GM12878 (cell line): ENCODE data around the gene FOXO3. TPM values are rescaled to one million over a fixed set of nuclear protein-coding genes. Genes with fewer than 3 reads are reported as not detected.

Source experiments
- ATAC-seq: fragments of 200-7000 bp; cut with Tn5 transposase; 3 replicates; pipeline ENCODE4 v1.9.1; 2020; ENCODE audit warnings: mild to moderate bottlenecking, moderate library complexity
- BruUV-seq: library from RNA; stranded (reverse); fragments of 400-500 nt; replicated peaks from 2 replicates; lab custom pipeline; 2021; lab: Mats Ljungman, UMichigan
- CTCF ChIA-PET: fragments of 300-600 bp; sonication (Branson Sonifier 250); formaldehyde crosslinking; extraction: SDS; loops from one replicate; lab custom pipeline; 2021; ENCODE audit warnings: inconsistent platforms; lab: Yijun Ruan, JAX
- POLR2A ChIA-PET: fragments of 350-600 bp; formaldehyde crosslinking; extraction: SDS; loops from one replicate; lab custom pipeline; 2021; ENCODE audit warnings: inconsistent platforms; lab: Charles Lee
- RAD21 ChIA-PET: fragments of 300-600 bp; sonication (Branson Sonifier 250); formaldehyde crosslinking; loops from one replicate; lab custom pipeline; 2023; ENCODE audit warnings: antibody characterized with exemption; ENCODE audit not compliant: unreplicated experiment; lab: Charles Lee
- SMC1A ChIA-PET: fragments of 300-600 bp; sonication (Branson Sonifier 250); formaldehyde crosslinking; loops from one replicate; lab custom pipeline; 2023; ENCODE audit not compliant: unreplicated experiment, uncharacterized antibody; lab: Charles Lee
- DNase-seq: peaks from one replicate; pipeline ENCODE4 v3.0.0-alpha.2; 2011; ENCODE audit warnings: low read depth, low spot score
- FAIRE-seq: peaks from 3 replicates; lab custom pipeline; 2011; peaks lifted over from hg19 to GRCh38; lab: Jason Lieb, UNC
- H2AFZ ChIP-seq: 2 replicates; pipeline ENCODE4 v1.6.0; 2011; ENCODE audit warnings: low read depth, low read length, control low read depth; ENCODE audit not compliant: control insufficient read depth
- H3K27ac ChIP-seq: 2 replicates; pipeline ENCODE4 v1.5.1; 2011; ENCODE audit warnings: control low read depth; ENCODE audit not compliant: control insufficient read depth, insufficient read depth
- H3K27me3 ChIP-seq, 2 experiments: replicated peaks in 1 of 2; 2 replicates each; pipeline versions ENCODE4 v1.6.0 to v1.6.1; 2011; ENCODE audit warnings: low read length in 1 of 2; ENCODE audit not compliant: control insufficient read depth in 2 of 2, insufficient read depth in 2 of 2
- H3K36me3 ChIP-seq, 2 experiments: 2 replicates each; pipeline ENCODE4 v1.5.1; 2011; ENCODE audit warnings: low read length in 1 of 2; ENCODE audit not compliant: control insufficient read depth in 2 of 2, insufficient read depth in 2 of 2
- H3K4me1 ChIP-seq: 2 replicates; pipeline ENCODE4 v1.6.1; 2011; ENCODE audit warnings: mild to moderate bottlenecking, low read length, moderate library complexity, mixed read lengths; ENCODE audit not compliant: control insufficient read depth, insufficient read depth
- H3K4me2 ChIP-seq: 2 replicates; pipeline ENCODE4 v1.6.0; 2011; ENCODE audit warnings: control low read depth; ENCODE audit not compliant: control insufficient read depth, insufficient read depth
- H3K4me3 ChIP-seq: fragments of 200-600 bp; sonication (generic); 2 replicates; pipeline ENCODE4 v1.5.1; 2016
- H3K79me2 ChIP-seq: 2 replicates; pipeline ENCODE4 v1.6.0; 2011; ENCODE audit warnings: low read length; ENCODE audit not compliant: control insufficient read depth, insufficient read depth
- H3K9ac ChIP-seq: 2 replicates; pipeline ENCODE4 v1.8.0; 2011; ENCODE audit warnings: low read length, control low read depth, mixed read lengths; ENCODE audit not compliant: control insufficient read depth, insufficient read depth
- H3K9me3 ChIP-seq: replicated peaks from 3 replicates; pipeline ENCODE4 v1.5.1; 2011; ENCODE audit warnings: mild to moderate bottlenecking, low read length; ENCODE audit not compliant: control insufficient read depth, insufficient read depth
- H4K20me1 ChIP-seq: 2 replicates; pipeline ENCODE4 v1.6.0; 2011; ENCODE audit not compliant: control insufficient read depth, insufficient read depth
- CREB1 ChIP-seq: IDR thresholded peaks from 2 replicates; pipeline ENCODE4 v1.6.1; 2012; ENCODE audit warnings: low read depth, mild to moderate bottlenecking, inconsistent platforms
- FOS ChIP-seq: IDR thresholded peaks from 3 replicates; pipeline ENCODE4 v1.6.1; 2011; ENCODE audit warnings: borderline replicate concordance; ENCODE audit not compliant: insufficient read length; ENCODE audit errors: extremely low read depth
- SIX5 ChIP-seq: IDR thresholded peaks from 2 replicates; pipeline ENCODE4 v1.6.1; 2011; ENCODE audit warnings: mild to moderate bottlenecking, low read depth, low read length, moderate library complexity; ENCODE audit not compliant: severe bottlenecking
- TCF12 ChIP-seq: IDR thresholded peaks from 2 replicates; pipeline ENCODE4 v1.6.1; 2011; ENCODE audit warnings: low read depth, mild to moderate bottlenecking, low read length
- ZNF217 ChIP-seq: fragments of 450-650 bp; IDR thresholded peaks from 2 replicates; pipeline ENCODE4 v1.6.1; 2017; ENCODE audit warnings: antibody characterized with exemption, mild to moderate bottlenecking
- WGBS: methylation state at CpG from one replicate; pipeline ENCODE4 v1.1.6; 2016; ENCODE audit warnings: low lambda C conversion rate; ENCODE audit not compliant: insufficient replicate concordance, insufficient coverage; ENCODE audit errors: missing lambda C conversion rate; 5-methylcytosine and 5-hydroxymethylcytosine counted together
- in situ Hi-C: fragments of 300-500 bp; cut with MboI; formaldehyde crosslinking; loops from 9 replicates; pipeline ENCODE4 v1.14.3; 2018; ENCODE audit warnings: mixed read lengths
- intact Hi-C: fragments of 100-400 bp; cut with micrococcal nuclease; formaldehyde crosslinking; loops from one replicate; pipeline ENCODE4 v1.14.2; 2022; ENCODE audit not compliant: unreplicated experiment
- polyA plus RNA-seq, 11 experiments: library from polyadenylated mRNA; depleted of rRNA in 4 of 11; unstranded in 6 of 11; stranded (reverse) in 5 of 11; fragments of >200 nt; fragmentation: Nextera tagmentation in 4 of 11; fragmentation: Illumina TruSeq in 1 of 11; extraction: Ambion mirVana in 4 of 11; extraction: Trizol in 1 of 11; gene quantifications; 1 replicate in 1 of 11; 2 replicates in 10 of 11; pipeline versions ENCODE4 v1.2.1 to v1.2.3, GENCODE V29; 2011 to 2016; ENCODE audit warnings: inconsistent platforms in 2 of 11, missing spikeins in 2 of 11, low read depth in 1 of 11
- total RNA-seq, 4 experiments: library from RNA; depleted of rRNA in 3 of 4; stranded (reverse); fragments of >200 nt in 3 of 4; fragmentation: Illumina TruSeq in 1 of 4; extraction: Trizol in 1 of 4; gene quantifications; 2 replicates each; pipeline versions ENCODE4 v1.2.1 to v1.2.3, GENCODE V29; 2013 to 2021
- TF ChIP-seq, protein P1 (sequence below), 3 experiments: IDR thresholded peaks in 2 of 3; conservative IDR thresholded peaks in 1 of 3; 2 replicates each; pipeline ENCODE4 v1.5.1; 2011; ENCODE audit warnings: low read depth in 3 of 3, low read length in 3 of 3, mild to moderate bottlenecking in 3 of 3, control low read depth in 2 of 3, moderate library complexity in 2 of 3, inconsistent platforms in 1 of 3, mixed read lengths in 1 of 3; ENCODE audit not compliant: control insufficient read depth in 2 of 3, insufficient read depth in 1 of 3; ENCODE audit errors: extremely low read depth in 1 of 3
- TF ChIP-seq, protein P2 (sequence below): fragments of 150-350 bp; IDR thresholded peaks from 2 replicates; pipeline ENCODE4 v1.6.1; 2016; ENCODE audit warnings: low read depth, low read length
- TF ChIP-seq, protein P3 (sequence below): IDR thresholded peaks from 2 replicates; pipeline ENCODE4 v1.6.1; 2012; ENCODE audit warnings: low read length, inconsistent platforms
- TF ChIP-seq, protein P4 (sequence below): IDR thresholded peaks from 2 replicates; pipeline ENCODE4 v1.6.1; 2012; ENCODE audit warnings: low read depth, low read length, improper control_type of control experiment
- TF ChIP-seq, protein P5 (sequence below): fragments of 150-350 bp; IDR thresholded peaks from 2 replicates; pipeline ENCODE4 v1.6.1; 2014; ENCODE audit warnings: mild to moderate bottlenecking, low read depth, low read length

Gene FOXO3
- total and polyA plus RNA-seq, 10 of the 15 experiments (the other 5 are each of a cell fraction or from before 2014, with no cell fraction given), result 0.82 to 4.5 (median 1.7) TPM

DNA sequence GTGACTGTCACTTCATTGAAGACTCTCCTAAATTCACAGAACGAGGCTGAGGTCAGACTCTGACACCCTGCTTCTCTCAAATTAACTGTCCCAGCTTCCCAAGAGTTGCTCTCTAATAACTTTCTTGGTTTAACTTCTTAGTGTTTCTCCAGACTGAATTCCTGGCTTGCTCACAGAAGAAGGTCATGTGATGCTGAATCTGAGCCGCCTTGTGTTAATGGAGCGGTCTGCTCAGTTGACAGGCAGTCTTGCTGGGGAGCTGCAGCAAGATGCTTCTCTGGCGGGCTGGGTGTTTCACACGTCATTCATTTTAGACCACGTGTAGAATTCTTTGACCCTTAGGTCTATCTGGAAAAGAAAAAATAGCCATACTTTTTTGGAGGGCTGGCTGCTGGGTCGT lies 107.3 kb downstream of the FOXO3 start:
- intact Hi-C loops, result no loop called here
- TF ChIP-seq, protein P1, sequence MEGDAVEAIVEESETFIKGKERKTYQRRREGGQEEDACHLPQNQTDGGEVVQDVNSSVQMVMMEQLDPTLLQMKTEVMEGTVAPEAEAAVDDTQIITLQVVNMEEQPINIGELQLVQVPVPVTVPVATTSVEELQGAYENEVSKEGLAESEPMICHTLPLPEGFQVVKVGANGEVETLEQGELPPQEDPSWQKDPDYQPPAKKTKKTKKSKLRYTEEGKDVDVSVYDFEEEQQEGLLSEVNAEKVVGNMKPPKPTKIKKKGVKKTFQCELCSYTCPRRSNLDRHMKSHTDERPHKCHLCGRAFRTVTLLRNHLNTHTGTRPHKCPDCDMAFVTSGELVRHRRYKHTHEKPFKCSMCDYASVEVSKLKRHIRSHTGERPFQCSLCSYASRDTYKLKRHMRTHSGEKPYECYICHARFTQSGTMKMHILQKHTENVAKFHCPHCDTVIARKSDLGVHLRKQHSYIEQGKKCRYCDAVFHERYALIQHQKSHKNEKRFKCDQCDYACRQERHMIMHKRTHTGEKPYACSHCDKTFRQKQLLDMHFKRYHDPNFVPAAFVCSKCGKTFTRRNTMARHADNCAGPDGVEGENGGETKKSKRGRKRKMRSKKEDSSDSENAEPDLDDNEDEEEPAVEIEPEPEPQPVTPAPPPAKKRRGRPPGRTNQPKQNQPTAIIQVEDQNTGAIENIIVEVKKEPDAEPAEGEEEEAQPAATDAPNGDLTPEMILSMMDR (IDR thresholded peaks at IDR 0.05 in 2 of 3, conservative IDR thresholded peaks at IDR 0.05 in 1 of 3; ENCODE audit: control insufficient read depth in 2 of 3, extremely low read depth in 1 of 3, insufficient read depth in 1 of 3, low read depth in 3 of 3, low read length in 3 of 3), result no peak
- TF ChIP-seq, protein P2, sequence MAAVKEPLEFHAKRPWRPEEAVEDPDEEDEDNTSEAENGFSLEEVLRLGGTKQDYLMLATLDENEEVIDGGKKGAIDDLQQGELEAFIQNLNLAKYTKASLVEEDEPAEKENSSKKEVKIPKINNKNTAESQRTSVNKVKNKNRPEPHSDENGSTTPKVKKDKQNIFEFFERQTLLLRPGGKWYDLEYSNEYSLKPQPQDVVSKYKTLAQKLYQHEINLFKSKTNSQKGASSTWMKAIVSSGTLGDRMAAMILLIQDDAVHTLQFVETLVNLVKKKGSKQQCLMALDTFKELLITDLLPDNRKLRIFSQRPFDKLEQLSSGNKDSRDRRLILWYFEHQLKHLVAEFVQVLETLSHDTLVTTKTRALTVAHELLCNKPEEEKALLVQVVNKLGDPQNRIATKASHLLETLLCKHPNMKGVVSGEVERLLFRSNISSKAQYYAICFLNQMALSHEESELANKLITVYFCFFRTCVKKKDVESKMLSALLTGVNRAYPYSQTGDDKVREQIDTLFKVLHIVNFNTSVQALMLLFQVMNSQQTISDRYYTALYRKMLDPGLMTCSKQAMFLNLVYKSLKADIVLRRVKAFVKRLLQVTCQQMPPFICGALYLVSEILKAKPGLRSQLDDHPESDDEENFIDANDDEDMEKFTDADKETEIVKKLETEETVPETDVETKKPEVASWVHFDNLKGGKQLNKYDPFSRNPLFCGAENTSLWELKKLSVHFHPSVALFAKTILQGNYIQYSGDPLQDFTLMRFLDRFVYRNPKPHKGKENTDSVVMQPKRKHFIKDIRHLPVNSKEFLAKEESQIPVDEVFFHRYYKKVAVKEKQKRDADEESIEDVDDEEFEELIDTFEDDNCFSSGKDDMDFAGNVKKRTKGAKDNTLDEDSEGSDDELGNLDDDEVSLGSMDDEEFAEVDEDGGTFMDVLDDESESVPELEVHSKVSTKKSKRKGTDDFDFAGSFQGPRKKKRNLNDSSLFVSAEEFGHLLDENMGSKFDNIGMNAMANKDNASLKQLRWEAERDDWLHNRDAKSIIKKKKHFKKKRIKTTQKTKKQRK, result no peak
- TF ChIP-seq TCF12 (no peak), SIX5 (no peak), ZNF217 (no peak), CREB1 (no peak), FOS (no peak)
- TF ChIP-seq, protein P3, sequence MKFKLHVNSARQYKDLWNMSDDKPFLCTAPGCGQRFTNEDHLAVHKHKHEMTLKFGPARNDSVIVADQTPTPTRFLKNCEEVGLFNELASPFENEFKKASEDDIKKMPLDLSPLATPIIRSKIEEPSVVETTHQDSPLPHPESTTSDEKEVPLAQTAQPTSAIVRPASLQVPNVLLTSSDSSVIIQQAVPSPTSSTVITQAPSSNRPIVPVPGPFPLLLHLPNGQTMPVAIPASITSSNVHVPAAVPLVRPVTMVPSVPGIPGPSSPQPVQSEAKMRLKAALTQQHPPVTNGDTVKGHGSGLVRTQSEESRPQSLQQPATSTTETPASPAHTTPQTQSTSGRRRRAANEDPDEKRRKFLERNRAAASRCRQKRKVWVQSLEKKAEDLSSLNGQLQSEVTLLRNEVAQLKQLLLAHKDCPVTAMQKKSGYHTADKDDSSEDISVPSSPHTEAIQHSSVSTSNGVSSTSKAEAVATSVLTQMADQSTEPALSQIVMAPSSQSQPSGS, result no peak
- TF ChIP-seq, protein P4, sequence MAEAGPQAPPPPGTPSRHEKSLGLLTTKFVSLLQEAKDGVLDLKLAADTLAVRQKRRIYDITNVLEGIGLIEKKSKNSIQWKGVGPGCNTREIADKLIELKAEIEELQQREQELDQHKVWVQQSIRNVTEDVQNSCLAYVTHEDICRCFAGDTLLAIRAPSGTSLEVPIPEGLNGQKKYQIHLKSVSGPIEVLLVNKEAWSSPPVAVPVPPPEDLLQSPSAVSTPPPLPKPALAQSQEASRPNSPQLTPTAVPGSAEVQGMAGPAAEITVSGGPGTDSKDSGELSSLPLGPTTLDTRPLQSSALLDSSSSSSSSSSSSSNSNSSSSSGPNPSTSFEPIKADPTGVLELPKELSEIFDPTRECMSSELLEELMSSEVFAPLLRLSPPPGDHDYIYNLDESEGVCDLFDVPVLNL, result no peak
- TF ChIP-seq, protein P5, sequence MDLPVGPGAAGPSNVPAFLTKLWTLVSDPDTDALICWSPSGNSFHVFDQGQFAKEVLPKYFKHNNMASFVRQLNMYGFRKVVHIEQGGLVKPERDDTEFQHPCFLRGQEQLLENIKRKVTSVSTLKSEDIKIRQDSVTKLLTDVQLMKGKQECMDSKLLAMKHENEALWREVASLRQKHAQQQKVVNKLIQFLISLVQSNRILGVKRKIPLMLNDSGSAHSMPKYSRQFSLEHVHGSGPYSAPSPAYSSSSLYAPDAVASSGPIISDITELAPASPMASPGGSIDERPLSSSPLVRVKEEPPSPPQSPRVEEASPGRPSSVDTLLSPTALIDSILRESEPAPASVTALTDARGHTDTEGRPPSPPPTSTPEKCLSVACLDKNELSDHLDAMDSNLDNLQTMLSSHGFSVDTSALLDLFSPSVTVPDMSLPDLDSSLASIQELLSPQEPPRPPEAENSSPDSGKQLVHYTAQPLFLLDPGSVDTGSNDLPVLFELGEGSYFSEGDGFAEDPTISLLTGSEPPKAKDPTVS, result no peak

More for the DNA sequence above, 107.3 kb downstream of the FOXO3 start:
- no peak overlapping the region for H3K27ac ChIP-seq
- ChIA-PET POLR2A (no interaction called here), CTCF (no interaction called here), RAD21 (no interaction called here), SMC1A (interaction anchor here (1.0 kb wide), 1 partner anchor 10 kb away, joined by 3 read pairs; no protein-coding TSS in a partner anchor)
- H3K9me3 ChIP-seq, result no peaks in the 10 kb centered on the region
- no peak for ATAC-seq
- in situ Hi-C loops, result no loop called here
- H3K79me2 ChIP-seq, result peaks cover 1% of the 10 kb centered on the region
- H3K4me1 ChIP-seq, result peaks cover 10% of the 10 kb centered on the region
- no peak for DNase-seq
- 62% methylated on average over 7 of the region's 7 CpGs for WGBS
- no peak overlapping the region for H3K9ac ChIP-seq
- no TSS peak for BruUV-seq
- no peak overlapping the region for H2AFZ ChIP-seq
- H3K36me3 ChIP-seq, result peaks cover 0 to 3% of the 10 kb centered on the region in 2 experiments; a peak in 2 of 4 replicates
- no peaks in the 10 kb centered on the region for H3K27me3 ChIP-seq
- H3K4me2 ChIP-seq, result no peak overlapping the region
- no peaks in the 10 kb centered on the region for H4K20me1 ChIP-seq
- H3K4me3 ChIP-seq, result no peak overlapping the region
- no peak for FAIRE-seq
